GM21717 (cell line): ENCODE data around the gene RAP1GAP.

Experiments
- ATAC-seq: cut with Tn5 transposase; IDR thresholded peaks from one replicate; pipeline ENCODE4 v1.9.1; 2021; ENCODE audit warnings: mild to moderate bottlenecking, moderate library complexity; ENCODE audit not compliant: unreplicated experiment

The RAP1GAP gene

DNA sequence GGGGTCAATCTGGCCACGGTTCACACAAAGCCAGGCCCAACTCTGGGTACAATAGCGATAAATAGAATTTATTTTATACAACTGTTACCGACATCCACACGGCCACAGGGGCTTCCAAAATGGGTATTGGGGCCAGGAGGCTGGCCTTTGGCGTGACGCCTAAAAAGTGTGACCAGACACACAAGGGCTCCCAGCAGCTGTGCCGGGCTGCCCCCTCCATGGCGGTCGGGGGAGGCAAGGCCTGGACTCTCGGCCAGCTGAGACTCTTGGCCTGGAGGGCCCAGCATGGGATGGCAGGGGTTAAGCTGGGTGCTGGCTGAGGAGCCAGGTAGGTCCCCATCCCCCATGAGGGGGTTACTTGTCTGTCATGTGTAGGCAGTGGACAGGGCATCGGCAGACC is 73.0 kb downstream of the RAP1GAP start:
- no peak for ATAC-seq

DNA sequence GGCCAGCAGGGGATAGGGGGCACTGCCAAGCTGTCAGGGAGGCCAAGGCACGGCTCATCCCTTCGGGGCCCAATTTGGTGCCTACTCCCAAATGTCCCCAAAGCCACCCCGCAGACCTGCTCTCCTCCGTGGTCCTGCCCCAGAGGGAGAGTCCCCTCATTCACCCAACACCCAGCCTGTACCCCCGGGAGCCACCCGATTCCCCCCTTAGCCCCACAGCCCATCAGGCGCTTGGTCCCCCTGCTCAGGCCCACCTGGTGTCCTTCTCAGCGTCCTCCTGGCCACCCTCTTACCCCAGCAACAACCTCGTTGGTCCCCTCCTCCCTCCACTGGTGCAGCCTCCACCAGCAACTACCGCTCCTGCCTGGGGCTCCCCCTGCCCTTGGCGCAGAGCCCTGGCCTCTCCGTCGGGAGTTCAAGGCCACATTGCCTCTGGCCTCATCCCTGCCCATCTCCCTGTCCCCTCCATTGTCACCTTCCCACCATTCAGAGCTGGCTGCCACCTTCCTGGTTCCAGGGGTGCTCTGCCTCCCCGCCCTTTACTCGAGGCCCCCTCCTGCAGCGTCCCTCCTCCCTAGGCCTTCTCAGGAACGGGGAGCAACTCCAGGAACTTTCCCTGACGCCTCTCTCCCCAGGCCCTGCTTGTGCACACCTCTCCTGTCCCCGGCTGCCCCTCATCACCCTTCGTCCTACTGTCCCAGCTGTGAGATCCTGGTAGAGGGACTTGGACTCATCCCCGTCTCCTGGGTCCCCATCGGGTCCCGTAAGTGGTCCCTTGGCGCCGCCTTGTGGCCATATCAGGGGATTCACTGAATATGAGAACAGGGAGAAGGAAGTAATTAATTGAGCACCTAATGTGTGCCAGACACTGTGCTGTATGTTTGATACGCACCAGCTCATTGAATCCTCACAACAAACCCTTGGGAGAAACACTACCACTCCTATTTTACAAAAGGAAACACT is 73.9 kb downstream of the RAP1GAP start:
- no peak for ATAC-seq

DNA sequence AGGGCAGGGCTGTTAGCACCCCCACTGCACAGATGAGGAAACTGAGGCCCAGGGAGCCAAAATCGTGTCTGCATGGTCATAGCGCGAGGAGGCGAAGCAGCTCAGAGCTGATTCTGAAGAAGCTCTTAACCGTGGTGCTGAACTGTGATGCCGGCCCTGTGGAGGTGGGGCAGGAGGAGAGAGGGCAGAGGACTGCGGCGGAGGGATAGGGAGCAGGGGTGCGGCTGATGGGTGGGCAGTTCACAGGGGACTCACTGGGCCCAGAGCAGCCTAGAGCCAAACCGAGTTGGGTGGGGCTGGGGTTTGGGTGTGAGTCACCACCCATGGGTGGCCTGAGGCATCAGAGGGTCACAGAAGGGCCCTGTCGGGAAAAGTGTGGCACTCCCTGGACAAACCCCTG is 74.7 kb downstream of the RAP1GAP start:
- no peak for ATAC-seq

DNA sequence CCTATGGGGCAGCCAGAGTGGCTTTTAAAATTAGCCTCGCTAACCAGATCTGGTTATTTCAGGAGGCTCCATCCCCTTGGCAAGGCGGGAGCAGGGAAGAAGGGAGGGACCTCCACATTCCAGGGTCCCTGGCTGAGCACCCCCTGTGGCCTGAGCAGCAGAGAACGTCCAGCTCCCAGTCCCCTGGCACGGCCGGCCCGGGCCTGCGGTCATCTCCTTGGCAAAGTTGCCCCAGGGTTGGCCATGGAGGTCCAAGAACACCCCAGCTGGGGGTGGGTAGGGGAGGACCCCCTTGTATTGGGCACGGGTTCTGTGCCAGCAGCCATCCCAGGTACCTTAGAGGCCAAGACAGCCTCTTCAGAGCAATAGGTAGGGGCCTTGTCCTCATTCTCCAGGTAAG is 75.9 kb downstream of the RAP1GAP start:
- no peak for ATAC-seq

DNA sequence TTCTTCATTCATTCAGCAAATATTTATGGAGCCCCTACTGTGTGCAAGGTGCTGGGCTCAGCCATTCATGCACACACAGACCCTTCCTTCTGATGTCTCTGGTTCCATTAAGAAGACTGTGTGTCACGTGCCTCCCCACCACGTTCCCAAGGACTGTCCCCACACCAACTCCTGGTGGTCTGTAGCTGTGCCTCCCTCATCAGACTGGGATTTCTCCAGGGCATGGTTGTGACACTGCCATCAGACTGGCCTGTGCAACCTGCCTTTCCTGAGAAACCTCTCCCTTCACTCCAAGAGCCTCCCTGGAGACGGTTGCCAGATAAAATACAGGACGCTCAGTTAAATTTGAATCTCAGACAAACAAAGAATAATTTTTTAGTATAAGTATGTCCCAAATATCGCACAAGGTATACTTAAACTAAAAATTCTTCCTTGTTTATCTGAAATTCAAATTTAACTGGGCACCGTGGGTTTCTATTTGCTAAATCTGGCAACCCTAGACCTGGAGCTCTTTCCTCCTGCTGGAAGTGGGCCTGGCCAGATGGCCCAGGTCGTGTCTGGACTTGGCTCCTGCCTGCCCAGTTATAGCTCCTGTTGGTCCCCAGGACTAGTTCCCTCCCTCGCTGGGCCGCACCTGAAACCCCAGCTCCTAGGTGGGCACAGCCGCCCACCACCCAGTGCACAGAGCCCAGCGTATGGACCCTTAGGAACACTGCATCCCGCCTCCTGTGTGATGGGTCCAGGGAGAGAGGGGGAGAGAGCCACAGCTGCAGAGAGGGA is 76.9 kb downstream of the RAP1GAP start:
- ATAC-seq, result no peak

DNA sequence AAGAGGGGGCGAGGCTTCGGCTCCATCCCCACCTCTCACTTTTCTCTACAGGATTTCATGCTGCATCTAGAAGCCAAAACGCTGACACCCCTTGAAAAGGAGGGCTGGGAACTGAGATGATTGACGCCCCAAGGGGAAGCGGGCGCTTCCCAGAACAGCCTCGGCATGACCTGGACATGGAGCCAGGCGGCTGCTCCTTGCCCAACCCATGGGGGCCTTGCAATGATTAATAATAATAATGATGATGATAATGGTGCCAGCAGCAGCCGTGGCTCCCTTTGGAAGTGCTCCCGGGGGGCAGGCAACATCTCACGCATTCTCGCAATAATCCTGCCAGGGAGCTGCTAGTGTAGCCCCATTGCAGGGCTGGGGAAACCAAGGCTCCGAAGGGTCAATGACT is 78.2 kb downstream of the RAP1GAP start:
- no peak for ATAC-seq

DNA sequence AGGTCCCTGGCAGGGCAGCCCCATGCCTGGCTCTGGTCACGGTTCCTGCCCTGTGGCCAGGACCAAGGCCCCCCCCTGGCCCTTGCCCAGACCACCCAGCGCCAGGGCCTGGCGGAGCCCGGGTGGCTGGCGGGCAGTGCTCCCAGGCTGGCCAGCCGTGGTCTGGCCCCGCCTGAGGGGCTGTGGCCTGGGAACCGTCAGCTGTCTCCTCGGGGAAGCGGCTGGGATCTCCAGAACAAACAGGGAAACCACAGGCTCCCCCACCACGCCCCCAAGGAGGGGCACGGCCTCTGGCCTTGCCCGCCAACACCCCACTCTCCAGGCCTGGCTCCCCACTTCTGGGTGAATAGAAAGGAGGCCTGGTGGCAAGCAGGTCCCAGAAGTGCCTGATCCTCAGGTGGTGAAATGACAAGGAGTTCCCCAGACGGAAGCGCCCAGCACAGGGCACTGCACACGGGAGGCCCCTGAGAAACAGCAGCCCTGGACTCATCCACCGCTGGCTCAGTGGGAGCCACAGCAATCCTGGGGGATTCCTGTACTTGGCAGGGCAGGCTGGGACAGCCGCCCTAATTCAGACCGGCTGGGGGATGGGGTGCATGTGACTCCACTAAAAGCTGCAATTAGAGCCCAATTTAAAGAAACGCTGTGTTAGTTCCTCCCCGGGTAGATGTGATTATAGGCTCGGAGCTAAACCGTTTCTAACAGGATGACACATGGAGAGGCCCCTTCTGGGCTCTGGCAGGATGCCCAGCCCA is 78.9 kb downstream of the RAP1GAP start:
- ATAC-seq, result no peak

DNA sequence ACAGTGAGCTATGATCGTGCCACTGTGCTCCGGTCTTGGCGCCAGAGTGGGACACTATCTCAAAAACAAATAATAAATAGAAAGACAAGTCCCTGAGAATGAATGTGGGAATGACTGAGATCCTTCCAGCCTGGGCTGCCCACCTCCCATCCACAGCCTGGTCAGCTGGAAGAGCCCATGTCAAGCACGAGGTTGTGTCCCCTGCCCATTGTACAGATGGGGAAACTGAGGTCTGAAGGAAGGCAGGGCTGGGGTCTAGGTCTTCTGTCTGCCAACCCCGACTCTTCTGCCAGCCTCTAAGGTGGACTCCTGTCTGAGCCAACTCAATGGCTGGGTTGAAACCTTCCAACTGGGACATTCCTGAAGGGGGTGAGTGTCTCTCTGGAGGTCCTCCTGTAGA is 79.5 kb downstream of the RAP1GAP start:
- no peak for ATAC-seq

DNA sequence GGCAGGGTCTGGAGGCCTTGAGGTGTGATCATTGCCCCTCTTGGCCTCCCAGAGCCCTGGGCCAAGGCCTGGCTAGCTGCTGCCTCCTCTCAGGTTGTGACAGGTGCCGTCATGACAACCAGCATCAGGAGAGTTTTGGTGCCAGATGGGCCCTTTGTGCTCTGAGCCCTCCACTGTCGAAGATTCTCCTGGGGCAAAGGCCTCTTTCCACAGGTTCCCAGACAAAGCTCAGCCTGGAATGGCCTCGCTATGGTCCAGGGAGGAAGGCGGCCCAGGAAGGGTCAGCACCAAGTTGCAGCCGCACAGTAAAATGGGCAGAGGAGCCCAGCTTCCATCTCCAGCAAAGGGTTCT is 81.6 kb downstream of the RAP1GAP start:
- ATAC-seq, result no peak

DNA sequence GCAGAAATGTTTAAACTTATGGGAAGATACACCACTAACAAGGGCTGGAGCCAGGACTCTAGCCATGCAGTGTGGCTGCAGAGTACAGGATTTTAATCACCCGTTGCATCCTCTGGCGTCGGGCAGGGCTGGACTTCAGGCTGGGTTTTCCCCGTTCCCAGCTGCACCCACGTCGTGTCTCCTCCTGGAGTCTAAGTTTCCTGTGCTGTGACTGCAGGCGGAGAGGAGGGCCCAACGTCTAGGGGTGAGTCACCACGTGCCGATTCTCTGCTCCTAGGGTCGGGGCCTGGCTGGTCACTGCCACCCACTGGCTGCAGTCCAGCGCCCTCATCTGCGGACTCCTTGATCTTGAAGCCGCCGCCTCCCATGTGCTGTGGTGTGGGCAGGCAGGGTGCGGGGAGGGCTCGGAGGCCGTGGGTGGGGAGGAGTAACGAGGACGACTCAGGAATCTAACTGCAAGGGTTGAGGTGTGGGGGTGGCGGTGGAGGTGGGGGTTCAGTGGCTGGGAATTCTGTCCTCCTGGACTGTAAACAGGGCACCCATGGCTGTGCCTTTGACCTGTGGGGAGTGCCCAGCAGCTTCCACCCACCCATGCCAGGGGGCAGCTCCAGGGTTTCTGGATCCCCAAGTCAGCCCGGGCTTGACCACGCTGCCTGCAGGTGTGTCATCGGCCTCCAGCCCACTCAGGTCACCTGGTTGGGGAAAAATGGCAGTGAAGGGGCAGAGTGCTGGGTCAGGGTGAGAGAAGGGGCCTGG is 82.1 kb downstream of the RAP1GAP start:
- no peak for ATAC-seq

DNA sequence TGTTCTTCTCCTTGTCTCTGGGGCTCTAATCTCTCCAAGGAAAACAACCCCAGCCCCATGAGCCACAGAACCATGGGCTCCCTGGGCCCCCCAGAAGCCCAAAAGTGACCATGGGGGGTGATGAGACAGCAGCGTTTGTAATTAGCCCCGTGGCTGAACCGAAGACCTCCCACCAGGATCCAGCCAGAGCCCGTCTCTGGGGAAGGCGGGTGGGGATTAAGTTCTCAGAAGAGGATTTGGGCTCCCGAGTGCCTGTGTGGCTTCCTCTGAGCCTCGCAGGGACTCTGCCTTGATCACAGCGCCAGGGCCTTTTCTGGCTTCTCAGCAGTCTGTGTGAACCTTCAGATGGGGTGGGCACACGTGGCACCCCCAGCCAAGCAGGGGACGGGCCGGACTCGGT is 82.9 kb downstream of the RAP1GAP start:
- ATAC-seq, result no peak

DNA sequence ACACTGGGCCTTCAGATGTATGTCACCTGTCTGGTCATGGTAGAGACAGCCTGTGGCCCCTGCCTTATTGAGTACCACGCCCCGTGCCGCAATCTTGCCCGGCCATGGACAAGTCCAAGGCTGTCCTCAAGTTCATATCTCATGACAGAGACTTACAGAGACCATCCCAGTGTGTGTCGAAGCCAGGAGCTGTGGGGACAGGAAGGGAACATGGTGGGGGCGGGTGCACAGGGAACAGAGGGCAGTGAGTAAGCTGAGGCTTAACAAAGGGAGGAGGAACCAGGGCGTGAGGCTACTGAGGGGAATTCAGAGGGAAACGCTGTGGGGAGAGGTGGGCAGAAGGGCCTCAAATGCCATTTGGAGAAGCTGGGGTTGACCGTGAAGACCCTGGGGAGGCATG is 84.1 kb downstream of the RAP1GAP start:
- no peak for ATAC-seq

DNA sequence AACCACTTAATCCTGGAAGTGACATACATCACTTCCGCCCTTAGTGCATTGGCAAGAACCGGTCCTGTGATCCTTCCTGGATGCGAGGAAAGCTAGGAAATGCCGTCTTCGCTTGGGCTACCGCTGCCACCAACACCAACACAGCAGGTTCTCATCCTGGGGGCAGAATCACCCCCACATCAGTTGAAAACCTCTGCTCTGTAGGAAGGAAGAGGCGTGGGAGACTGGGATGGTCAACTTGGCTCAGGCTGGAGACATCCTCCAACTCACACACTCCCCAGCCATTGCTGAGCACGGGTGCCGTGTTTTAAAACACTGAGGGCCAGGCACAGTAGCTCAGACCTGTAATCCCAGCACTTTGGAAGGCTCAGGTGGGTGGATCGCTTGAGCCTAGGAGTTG is 85.1 kb downstream of the RAP1GAP start:
- ATAC-seq, result no peak

DNA sequence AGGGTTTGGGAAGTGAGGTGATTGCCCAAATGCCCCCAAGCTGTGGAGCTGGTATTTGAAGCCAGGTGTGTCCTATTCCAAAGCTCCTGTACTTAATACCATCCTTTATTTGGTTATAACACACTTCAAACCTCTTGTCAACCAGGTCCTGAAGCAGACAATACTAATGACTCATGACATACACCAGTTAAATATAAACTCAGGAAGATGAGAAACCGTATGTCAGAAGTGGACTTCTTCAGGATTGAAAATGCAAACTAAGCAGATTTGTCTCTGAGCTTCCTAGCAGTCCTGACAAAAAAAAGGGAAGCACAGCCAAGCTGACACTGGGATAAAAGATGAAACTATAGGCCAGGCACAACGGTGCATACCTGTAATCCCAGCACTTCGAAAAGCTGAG is 89.4 kb downstream of the RAP1GAP start:
- ATAC-seq, result no peak

DNA sequence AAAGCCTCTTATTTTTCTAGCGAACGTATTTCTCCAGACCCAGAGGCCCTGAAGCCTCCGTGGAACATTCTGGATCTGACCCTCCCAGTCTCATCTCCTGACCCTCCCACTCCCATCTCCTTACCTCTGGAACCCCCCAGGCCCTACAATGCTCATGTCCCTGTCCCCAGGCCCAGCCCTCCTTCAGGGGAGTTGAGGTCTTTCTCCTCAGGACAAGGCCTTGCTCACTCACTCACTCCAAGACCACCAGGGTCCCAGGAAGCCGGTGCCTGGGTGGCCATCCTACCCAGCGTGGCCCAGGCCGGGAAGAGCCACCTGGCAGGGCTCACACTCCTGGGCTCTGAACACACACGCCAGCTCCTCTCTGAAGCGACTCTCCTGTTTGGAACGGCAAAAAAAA is 91.2 kb downstream of the RAP1GAP start:
- ATAC-seq, result no peak

DNA sequence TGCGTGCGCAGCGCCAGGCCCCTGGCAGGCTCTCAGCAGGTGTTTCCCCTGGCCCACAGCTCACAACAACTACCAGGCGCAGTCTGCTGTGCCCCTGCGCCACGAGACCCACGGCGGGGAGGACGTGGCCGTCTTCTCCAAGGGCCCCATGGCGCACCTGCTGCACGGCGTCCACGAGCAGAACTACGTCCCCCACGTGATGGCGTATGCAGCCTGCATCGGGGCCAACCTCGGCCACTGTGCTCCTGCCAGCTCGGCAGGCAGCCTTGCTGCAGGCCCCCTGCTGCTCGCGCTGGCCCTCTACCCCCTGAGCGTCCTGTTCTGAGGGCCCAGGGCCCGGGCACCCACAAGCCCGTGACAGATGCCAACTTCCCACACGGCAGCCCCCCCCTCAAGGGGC is 91.8 kb downstream of the RAP1GAP start:
- no peak for ATAC-seq

DNA sequence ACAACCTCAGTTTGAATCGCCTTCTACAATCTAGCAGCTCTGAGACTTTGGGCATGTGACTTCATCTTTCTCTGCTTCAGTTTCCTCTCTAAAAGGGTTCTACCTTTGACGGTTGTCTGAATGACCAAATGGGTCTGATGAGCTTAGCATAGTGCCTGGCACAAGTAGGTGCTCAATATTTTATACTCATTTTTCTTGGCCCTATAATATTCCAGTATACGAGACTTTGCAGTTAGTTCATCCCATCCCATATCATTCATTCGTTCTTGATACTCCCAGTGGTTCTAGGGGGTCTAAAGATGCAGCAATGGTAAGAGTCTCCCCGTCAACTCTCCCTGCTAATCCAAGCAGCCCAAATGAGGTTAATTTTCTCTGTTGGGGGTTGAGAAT is 92.4 kb downstream of the RAP1GAP start:
- no peak for ATAC-seq

DNA sequence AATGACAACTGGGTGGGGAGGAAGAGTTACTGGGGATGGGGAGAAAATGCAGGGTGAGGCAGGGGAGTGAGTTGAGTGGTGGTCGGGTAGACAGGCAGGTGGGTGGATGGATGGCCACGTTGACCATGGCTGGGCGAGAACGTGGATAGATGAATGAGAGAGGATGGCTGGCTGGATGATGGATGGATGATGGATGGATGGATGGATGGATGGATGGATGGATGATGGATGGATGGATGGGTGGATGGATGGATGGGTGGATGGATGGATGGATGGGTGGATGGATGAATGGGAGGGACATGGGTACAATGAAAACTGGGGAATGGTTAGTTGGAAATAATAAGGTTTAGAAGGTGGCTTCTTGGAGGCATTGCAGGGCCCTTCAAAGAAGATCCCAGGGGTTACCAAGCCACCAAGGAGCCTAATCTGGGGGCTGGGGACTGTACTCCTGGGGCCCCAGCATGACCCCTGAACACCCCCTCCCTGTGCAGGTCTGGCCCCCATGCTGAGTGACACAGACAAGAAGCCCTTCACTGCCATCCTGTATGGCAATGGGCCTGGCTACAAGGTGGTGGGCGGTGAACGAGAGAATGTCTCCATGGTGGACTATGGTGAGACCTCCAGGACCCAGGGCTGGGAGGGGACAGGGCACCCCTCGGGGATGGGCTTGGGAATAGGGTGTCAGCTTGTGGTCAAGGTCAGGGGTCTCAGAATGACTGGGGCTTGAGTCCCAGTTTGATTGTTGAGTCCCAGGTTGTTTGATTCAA is 92.9 kb downstream of the RAP1GAP start:
- ATAC-seq, result no peak

DNA sequence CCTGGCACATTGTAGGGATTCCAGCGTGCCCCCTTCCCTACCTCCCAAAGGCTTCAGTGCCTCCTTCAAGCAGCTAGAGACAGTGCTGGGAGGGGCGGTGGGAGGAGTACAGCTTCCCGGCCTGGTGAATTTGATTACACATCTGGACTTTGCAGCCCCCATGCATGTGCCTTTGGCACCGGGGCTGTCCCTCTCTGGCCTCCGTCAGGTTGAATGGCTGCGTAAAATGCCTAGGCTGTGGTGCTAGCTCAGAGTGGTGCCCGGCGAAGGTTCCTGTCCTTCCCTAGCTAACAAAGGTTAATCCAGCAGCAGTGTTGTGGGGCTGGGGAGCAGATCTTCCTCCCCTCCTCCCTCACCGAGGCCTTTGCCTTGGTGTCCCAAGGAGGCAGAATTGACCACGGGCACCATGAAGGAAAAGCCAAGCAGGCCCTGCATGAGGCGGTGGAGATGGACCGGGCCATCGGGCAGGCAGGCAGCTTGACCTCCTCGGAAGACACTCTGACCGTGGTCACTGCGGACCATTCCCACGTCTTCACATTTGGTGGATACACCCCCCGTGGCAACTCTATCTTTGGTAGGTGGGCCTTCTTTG is 93.7 kb downstream of the RAP1GAP start:
- ATAC-seq, result no peak
